ENCODE data around the gene PRAMEF1. TPM values are rescaled to one million over a fixed set of nuclear protein-coding genes. Genes with fewer than 3 reads are reported as not detected.

The PRAMEF1 gene
- total RNA-seq, 1 donor from 2014 or later = not detected

- no peak for DNase-seq (ENCODE audit: low read depth)
- no peaks in the 10 kb centered on the region for H3K27me3 ChIP-seq (ENCODE audit: control insufficient read depth, insufficient read depth, low read length)
- no peak overlapping the region for H3K4me3 ChIP-seq (ENCODE audit: low read depth, low read length)
- no peak for FAIRE-seq
- TF ChIP-seq CTCF (IDR thresholded peaks at IDR 0.05; ENCODE audit: insufficient read depth, low read length, severe bottlenecking) = no peak
- no peaks in the 10 kb centered on the region for H3K36me3 ChIP-seq (ENCODE audit: control insufficient read depth, insufficient read depth, low read length)
These were observed 18.7 kb upstream of the PRAMEF1 start for GRCh38 chr1:12772520-12772919.

GRCh38 chr1:12773438-12773837 lies 17.8 kb upstream of the PRAMEF1 start, which contains the start of gene PRAMEF12:
TSS of gene PRAMEF12 (plus strand) at chr1:12773738. CDS start at chr1:12774868, 1,130 bp downstream.
- Histone ChIP-seq H3K27me3 (ENCODE audit: control insufficient read depth, insufficient read depth, low read length) (no peaks in the 10 kb centered on the region), H3K4me3 (ENCODE audit: low read depth, low read length) (no peak within 1 kb of the TSS), H3K36me3 (ENCODE audit: control insufficient read depth, insufficient read depth, low read length) (no peaks in the 10 kb centered on the region)
- DNase-seq (ENCODE audit: low read depth) = no peak
- no peak for TF ChIP-seq CTCF (IDR thresholded peaks at IDR 0.05; ENCODE audit: insufficient read depth, low read length, severe bottlenecking)
- no peak for FAIRE-seq

GRCh38 chr1:12774801-12775345 lies 16.3 kb upstream of the PRAMEF1 start:
- H3K27me3 ChIP-seq (ENCODE audit: control insufficient read depth, insufficient read depth, low read length) = no peaks in the 10 kb centered on the region
- no peak for FAIRE-seq
- TF ChIP-seq CTCF (IDR thresholded peaks at IDR 0.05; ENCODE audit: insufficient read depth, low read length, severe bottlenecking) = no peak

GRCh38 chr1:12775443-12775842 lies 15.8 kb upstream of the PRAMEF1 start:
- Histone ChIP-seq H3K4me3 (ENCODE audit: low read depth, low read length) (no peak overlapping the region), H3K27me3 (ENCODE audit: control insufficient read depth, insufficient read depth, low read length) (no peaks in the 10 kb centered on the region), H3K36me3 (ENCODE audit: control insufficient read depth, insufficient read depth, low read length) (no peaks in the 10 kb centered on the region)
- TF ChIP-seq CTCF (IDR thresholded peaks at IDR 0.05; ENCODE audit: insufficient read depth, low read length, severe bottlenecking) = no peak
- FAIRE-seq (no peak), DNase-seq (ENCODE audit: low read depth) (no peak)

More at GRCh38 chr1:12774801-12775345, 16.3 kb upstream of the PRAMEF1 start:
- DNase-seq (ENCODE audit: low read depth) = no peak
- H3K36me3 ChIP-seq (ENCODE audit: control insufficient read depth, insufficient read depth, low read length) = no peaks in the 10 kb centered on the region
- H3K4me3 ChIP-seq (ENCODE audit: low read depth, low read length) = no peak overlapping the region

- FAIRE-seq (no peak), DNase-seq (ENCODE audit: low read depth) (no peak)
- Histone ChIP-seq H3K36me3 (ENCODE audit: control insufficient read depth, insufficient read depth, low read length) (no peaks in the 10 kb centered on the region), H3K4me3 (ENCODE audit: low read depth, low read length) (no peak overlapping the region), H3K27me3 (ENCODE audit: control insufficient read depth, insufficient read depth, low read length) (no peaks in the 10 kb centered on the region)
- TF ChIP-seq CTCF (IDR thresholded peaks at IDR 0.05; ENCODE audit: insufficient read depth, low read length, severe bottlenecking) = no peak
These were observed 14.2 kb upstream of the PRAMEF1 start for GRCh38 chr1:12776801-12777557.
